CD4-positive, alpha-beta T cell treated with Interleukin-15 for 1 hour (primary cell): ENCODE results near the gene ZNF546.
A peak's percentile ranks its signal among the peaks of the same experiment; 100 is the strongest.
"Not testable (repeated sequence)": the region's sequence is repeated elsewhere in the genome, so short reads cannot be mapped to it uniquely, and the experiment has no call there.

Source experiments
- DNase-seq: peaks from one replicate; pipeline ENCODE4 v3.0.0-alpha.2; 2020

ZNF546 gene

GRCh38 chr19:39996811-39997637, at the start of gene ZNF546:
Gene ZNF546 (plus strand): TSS chr19:39997060. CDS start chr19:39998327, 1,267 bp downstream.
- peak; percentile 92 for DNase-seq

- DNase-seq, result no peak
Observed at GRCh38 chr19:39949026-39949747, 47.7 kb upstream of the ZNF546 start.

GRCh38 chr19:39951065-39951650, 45.7 kb upstream of the ZNF546 start:
- no peak for DNase-seq

DNA sequence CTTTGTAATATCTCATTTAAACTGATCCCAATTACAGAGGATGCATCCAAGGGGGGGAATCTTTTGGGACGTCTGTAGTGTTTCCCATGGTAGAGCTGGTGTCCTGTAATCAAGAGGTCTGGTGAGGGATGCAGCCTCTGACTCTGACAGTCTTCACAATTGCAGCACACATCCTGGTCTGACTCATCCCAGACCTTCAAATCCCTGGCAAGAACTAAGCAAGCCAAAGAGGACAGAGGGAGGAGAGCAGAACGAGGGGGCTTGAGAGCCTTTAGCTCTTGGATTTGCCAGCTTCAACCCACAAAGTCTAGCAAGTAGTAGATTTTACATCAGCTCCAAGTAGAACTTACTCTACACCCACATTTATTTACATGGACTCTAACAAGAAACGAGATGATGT, 45.2 kb upstream of the ZNF546 start:
- no peak for DNase-seq

DNA sequence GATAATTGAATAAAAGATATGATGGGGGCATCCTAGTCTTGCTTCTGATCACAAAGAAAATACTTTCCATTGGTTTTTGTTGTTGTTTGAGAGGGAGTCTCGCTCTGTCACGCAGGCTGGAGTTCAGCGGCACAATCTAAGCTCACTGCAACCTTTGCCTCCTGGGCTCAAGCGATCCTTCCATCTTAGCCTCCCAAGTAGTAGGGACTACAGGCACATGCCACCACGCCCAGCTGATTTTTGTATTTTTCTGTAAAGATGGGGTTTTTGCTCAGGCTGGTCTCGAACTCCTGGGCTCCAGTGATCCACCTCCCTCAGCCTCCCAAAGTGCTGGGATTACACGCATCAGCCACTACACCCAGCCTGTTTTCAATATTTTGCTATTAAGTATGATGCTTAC, 42.9 kb upstream of the ZNF546 start:
- no peak for DNase-seq

DNA sequence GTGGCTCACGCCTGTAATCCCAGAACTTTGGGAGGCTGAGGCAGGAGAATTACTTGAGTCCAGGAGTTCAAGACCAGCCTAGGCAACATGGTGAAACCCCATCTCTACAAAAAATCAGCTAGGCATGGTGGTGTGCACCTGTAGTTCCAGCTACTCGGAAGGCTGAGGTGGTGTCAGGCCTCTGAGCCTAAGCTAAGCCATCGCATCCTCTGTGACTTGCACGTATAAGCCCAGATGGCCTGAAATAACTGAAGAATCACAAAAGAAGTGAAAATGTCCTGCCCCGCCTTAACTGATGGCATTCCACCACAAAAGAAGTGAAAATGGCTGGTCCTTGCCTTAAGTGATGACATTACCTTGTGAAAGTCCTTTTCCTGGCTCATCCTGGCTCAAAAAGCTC, 39.0 kb upstream of the ZNF546 start:
- not testable (repeated sequence) for DNase-seq

GRCh38 chr19:39958942-39959341, 37.9 kb upstream of the ZNF546 start:
- DNase-seq, result not testable (repeated sequence)

DNA sequence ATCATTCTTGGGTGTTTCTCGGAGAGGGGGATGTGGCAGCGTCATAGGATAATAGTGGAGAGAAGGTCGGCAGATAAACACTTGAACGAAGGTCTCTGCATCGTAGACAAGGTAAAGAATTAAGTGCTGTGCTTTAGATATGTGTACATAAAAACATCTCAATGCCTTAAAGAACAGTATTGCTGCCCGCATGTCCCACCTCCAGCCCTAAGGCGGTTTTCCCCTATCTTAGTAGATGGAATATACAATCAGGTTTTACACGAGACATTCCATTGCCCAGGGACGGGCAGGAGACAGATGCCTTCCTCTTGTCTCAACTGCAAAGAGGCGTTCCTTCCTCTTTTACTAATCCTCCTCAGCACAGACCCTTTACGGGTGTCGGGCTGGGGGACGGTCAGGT, 37.5 kb upstream of the ZNF546 start:
- not testable (repeated sequence) for DNase-seq

DNA sequence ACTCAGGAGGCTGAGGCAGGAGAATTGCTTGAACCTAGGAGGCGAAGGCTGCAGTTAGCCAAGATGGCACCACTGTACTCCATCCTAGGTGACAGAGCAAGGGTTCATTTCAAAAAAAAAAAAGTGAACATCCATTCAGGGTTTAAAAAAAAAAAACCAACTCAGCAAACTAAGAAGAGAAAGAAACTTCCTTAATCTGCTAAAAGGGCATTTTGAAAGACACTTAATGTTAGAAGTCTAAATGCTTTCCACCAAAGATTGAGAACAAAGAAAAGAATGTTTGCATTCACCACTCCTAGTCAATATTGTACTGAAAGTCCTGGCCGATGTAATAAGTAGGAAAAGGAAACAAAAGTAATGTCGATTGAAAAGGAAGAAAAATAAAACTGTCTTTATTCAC, 33.0 kb upstream of the ZNF546 start:
- DNase-seq, result no peak

- DNase-seq, result no peak
Observed at GRCh38 chr19:39966617-39967016, 30.2 kb upstream of the ZNF546 start.

DNA sequence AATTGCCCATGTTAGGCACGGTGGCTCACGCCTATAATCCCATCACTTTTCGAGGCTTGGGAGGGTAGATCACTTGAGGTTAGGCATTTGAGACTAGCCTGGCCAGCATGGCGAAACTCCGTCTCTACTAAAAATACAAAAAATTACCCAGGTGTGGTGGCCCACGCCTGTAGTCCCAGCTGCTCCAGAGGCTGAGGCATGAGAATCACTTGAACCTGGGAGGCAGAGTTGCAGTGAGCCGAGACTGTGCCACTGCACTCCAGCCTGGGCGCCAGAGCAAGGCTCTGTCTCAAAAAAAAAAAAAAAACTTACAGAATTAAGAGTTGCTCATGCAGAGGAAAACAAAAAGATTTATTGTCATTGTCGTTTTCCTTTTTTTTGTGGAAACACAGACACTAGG, 29.3 kb upstream of the ZNF546 start:
- no peak for DNase-seq

GRCh38 chr19:39968789-39969188, 28.1 kb upstream of the ZNF546 start:
- no peak for DNase-seq

- no peak for DNase-seq
Observed at GRCh38 chr19:39969266-39969665, 27.6 kb upstream of the ZNF546 start.

GRCh38 chr19:39969681-39970424, 27.0 kb upstream of the ZNF546 start:
- no peak for DNase-seq

DNA sequence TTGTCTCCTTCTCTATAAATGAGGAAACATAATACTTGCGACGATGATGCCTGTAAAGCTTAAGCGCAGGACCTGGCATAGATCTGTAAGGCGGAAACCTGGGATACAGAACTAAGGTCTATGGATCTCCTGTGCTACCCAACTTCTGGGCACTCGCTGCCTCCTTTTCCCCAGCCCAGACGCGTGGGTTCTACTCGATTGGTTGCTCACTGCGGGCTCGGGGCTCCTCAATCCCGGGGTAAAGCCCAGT, 26.5 kb upstream of the ZNF546 start:
- DNase-seq, result no peak

DNA sequence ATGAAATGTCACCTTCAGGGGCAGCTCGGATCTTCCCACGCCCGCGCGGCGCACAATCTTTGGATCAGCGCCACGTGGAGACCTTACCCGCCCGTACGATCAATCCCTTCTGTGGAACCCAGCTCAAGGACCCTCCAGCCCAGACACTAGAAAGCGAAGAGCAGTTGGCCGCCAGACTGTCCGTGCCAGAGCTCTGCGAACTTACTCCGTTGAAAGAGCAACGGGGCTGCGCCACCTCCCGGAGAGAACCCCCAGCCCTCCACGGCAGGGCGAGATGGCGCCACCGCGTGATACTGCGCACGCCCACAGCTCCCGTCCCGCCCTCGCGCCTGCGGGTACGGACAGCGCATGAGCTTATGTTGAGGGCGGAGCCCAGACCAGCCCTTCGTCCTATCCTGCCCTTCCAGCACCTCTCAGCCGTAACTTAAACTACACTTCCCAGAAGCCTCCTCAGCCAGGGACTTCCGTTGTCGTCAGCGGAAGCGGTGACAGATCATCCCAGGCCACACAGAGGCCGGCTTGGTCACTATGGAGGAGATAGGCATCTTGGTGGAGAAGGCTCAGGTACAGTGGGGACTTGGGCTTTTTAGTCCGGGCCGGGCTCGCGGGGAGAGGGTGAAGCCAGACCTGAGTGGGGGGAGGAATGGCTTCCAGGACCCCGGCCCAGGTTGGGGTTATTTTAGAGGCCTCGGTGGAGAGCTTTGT, 26.0 kb upstream of the ZNF546 start, which contains the start of gene PSMC4:
Gene PSMC4, plus strand, starts transcription at position 491 of the 705 bp plus-strand sequence. Its CDS starts 38 bp downstream, at position 529.
- peak; percentile 99 for DNase-seq

DNA sequence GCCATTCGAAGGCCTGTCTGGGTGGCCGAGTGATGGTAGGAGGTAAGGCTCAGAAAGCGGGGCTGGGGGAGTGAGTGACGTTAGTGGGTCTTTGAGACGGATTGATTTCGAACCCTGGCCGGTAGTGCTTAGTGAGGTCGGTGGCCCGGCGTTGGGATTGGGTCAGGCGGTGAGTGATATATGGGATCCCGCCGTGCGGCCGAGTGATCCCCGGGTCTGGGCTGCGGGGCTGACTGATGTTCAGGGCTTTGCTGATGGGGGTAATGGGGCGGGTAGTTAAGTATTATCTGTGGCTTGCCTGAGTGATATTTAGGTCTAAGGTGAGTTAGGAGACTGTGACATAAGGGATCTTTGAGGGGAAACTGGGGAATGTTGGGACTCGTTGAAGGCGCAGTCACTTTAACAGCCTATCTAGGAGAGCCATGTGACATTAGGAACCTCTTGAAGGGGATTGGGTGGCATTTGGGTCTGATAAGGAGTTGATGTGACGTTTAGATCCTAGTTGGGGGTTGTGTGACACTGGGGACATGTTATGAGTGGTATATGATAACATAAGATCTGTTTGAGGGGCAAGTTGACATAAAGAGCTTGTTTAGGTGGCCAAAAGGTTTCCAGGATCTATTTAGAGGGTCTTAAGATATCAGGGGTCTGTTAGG, 25.4 kb upstream of the ZNF546 start:
- DNase-seq, result no peak

- DNase-seq, result no peak
Observed at GRCh38 chr19:39974377-39975155, 22.3 kb upstream of the ZNF546 start.

GRCh38 chr19:39982883-39983282, 14.0 kb upstream of the ZNF546 start:
- DNase-seq, result no peak

- DNase-seq, result no peak
Observed at GRCh38 chr19:39983695-39984300, 13.1 kb upstream of the ZNF546 start.

DNA sequence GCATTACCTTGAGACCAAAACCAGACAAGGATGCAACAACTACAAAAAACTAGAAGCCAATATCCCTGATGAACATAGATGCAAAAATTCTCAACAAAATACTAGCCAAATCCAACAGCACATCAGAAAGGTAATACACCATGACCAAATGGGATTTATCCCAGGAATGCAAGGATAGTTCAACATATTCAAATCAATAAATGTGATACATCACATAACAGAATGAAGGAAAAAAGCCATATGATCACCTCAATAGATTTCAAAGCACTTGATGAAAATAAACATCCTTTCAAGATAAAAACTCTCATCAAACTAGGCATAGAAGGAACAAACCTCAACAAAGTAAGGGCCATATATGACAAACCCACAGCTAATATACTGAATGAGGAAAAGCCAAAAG, 10.2 kb upstream of the ZNF546 start:
- DNase-seq, result no peak
